K562 (cell line): Measurements from ENCODE around the gene MYO1D.

Experiments used
- CBX5 ChIP-seq: IDR thresholded peaks from 2 replicates; pipeline ENCODE4 v1.6.1; 2014; ENCODE audit warnings: low read depth, borderline replicate concordance
- EZH2 ChIP-seq: IDR thresholded peaks from 2 replicates; pipeline ENCODE4 v1.6.1; 2012; ENCODE audit warnings: low read depth, mild to moderate bottlenecking, inconsistent platforms, low read length, borderline replicate concordance
- PHF8 ChIP-seq: fragments of 200-600 bp; sonication (generic); IDR thresholded peaks from 2 replicates; pipeline ENCODE4 v1.6.1; 2012; ENCODE audit warnings: mixed run types, mild to moderate bottlenecking, inconsistent platforms, low read length, moderate library complexity, borderline replicate concordance
- POLR2AphosphoS5 ChIP-seq: IDR thresholded peaks from 2 replicates; pipeline ENCODE4 v1.6.1; 2011; ENCODE audit warnings: mild to moderate bottlenecking, low read depth, low read length, moderate library complexity; ENCODE audit not compliant: control insufficient read depth, insufficient read depth
- TAF1 ChIP-seq: IDR thresholded peaks from 2 replicates; pipeline ENCODE4 v1.6.1; 2011; ENCODE audit warnings: mild to moderate bottlenecking, low read length, moderate library complexity; ENCODE audit not compliant: insufficient read depth, control insufficient read depth, severe bottlenecking; ENCODE audit errors: extremely low read depth
- TF ChIP-seq, protein P1 (sequence below): fragments of 150-350 bp; conservative IDR thresholded peaks from 2 replicates; pipeline ENCODE4 v1.6.1; 2014; ENCODE audit warnings: low read length
- TF ChIP-seq, protein P2 (sequence below), 3 experiments: IDR thresholded peaks in 2 of 3; conservative IDR thresholded peaks in 1 of 3; 2 replicates each; pipeline ENCODE4 v1.5.1; 2011 to 2012; ENCODE audit warnings: low read length in 3 of 3, mild to moderate bottlenecking in 3 of 3, control low read depth in 2 of 3, improper control_type of control experiment in 1 of 3, inconsistent platforms in 1 of 3, low read depth in 1 of 3, mixed read lengths in 1 of 3, moderate library complexity in 1 of 3; ENCODE audit not compliant: insufficient read depth in 2 of 3
- TF ChIP-seq, protein P3 (sequence below): fragments of 250-450 bp; sonication (Bioruptor Pico); IDR thresholded peaks from 2 replicates; pipeline ENCODE4 v1.4.0; 2020; ENCODE audit warnings: mild to moderate bottlenecking, moderate library complexity
- TF ChIP-seq, protein P4 (sequence below): sonication (generic); formaldehyde crosslinking; IDR thresholded peaks from 2 replicates; pipeline ENCODE4 v1.8.0; 2022; ENCODE audit warnings: mild to moderate bottlenecking, missing genetic modification reagents
- TF ChIP-seq, protein P5 (sequence below): sonication (generic); formaldehyde crosslinking; IDR thresholded peaks from 2 replicates; pipeline ENCODE4 v1.8.1; 2022; ENCODE audit warnings: missing genetic modification reagents
- TF ChIP-seq, protein P6 (sequence below): sonication (generic); formaldehyde crosslinking; IDR thresholded peaks from 2 replicates; pipeline ENCODE4 v1.8.0; 2022; ENCODE audit warnings: mild to moderate bottlenecking, missing genetic modification reagents, borderline replicate concordance

DNA sequence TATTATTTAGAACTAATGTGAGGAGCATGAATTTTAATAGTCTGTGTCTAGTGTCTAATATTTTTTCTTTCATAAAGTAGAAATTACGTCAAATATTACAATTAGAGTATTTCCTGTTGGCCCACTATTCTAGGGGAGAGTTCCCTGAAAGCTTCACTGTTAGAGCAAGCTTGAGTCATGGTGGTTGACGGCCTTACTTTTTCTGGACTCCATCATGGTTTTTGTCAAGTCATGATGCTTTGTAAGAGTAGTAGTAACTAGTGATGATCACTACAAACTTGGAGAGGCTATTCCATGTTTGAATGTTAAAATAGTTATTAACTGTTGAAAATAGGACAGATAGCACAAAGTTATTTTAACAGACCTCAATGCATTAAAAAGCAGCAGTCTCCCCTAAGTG lies 431.0 kb downstream of the MYO1D start:
- TF ChIP-seq, protein P1, sequence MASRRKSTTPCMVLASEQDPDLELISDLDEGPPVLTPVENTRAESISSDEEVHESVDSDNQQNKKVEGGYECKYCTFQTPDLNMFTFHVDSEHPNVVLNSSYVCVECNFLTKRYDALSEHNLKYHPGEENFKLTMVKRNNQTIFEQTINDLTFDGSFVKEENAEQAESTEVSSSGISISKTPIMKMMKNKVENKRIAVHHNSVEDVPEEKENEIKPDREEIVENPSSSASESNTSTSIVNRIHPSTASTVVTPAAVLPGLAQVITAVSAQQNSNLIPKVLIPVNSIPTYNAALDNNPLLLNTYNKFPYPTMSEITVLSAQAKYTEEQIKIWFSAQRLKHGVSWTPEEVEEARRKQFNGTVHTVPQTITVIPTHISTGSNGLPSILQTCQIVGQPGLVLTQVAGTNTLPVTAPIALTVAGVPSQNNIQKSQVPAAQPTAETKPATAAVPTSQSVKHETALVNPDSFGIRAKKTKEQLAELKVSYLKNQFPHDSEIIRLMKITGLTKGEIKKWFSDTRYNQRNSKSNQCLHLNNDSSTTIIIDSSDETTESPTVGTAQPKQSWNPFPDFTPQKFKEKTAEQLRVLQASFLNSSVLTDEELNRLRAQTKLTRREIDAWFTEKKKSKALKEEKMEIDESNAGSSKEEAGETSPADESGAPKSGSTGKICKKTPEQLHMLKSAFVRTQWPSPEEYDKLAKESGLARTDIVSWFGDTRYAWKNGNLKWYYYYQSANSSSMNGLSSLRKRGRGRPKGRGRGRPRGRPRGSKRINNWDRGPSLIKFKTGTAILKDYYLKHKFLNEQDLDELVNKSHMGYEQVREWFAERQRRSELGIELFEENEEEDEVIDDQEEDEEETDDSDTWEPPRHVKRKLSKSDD = no peak
- TF ChIP-seq, protein P2, sequence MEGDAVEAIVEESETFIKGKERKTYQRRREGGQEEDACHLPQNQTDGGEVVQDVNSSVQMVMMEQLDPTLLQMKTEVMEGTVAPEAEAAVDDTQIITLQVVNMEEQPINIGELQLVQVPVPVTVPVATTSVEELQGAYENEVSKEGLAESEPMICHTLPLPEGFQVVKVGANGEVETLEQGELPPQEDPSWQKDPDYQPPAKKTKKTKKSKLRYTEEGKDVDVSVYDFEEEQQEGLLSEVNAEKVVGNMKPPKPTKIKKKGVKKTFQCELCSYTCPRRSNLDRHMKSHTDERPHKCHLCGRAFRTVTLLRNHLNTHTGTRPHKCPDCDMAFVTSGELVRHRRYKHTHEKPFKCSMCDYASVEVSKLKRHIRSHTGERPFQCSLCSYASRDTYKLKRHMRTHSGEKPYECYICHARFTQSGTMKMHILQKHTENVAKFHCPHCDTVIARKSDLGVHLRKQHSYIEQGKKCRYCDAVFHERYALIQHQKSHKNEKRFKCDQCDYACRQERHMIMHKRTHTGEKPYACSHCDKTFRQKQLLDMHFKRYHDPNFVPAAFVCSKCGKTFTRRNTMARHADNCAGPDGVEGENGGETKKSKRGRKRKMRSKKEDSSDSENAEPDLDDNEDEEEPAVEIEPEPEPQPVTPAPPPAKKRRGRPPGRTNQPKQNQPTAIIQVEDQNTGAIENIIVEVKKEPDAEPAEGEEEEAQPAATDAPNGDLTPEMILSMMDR (IDR thresholded peaks at IDR 0.05 in 2 of 3, conservative IDR thresholded peaks at IDR 0.05 in 1 of 3; ENCODE audit: insufficient read depth in 2 of 3, low read depth in 1 of 3, low read length in 3 of 3) = no peak
- TF ChIP-seq, protein P3, sequence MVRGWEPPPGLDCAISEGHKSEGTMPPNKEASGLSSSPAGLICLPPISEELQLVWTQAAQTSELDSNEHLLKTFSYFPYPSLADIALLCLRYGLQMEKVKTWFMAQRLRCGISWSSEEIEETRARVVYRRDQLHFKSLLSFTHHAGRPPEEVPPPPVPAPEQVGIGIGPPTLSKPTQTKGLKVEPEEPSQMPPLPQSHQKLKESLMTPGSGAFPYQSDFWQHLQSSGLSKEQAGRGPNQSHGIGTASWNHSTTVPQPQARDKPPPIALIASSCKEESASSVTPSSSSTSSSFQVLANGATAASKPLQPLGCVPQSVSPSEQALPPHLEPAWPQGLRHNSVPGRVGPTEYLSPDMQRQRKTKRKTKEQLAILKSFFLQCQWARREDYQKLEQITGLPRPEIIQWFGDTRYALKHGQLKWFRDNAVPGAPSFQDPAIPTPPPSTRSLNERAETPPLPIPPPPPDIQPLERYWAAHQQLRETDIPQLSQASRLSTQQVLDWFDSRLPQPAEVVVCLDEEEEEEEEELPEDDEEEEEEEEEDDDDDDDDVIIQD (CRISPR knock-in tag) = no peak
- TF ChIP-seq POLR2AphosphoS5 (no peak), CBX5 (no peak), EZH2 (no peak), TAF1 (no peak), PHF8 (no peak)
- TF ChIP-seq, protein P4, sequence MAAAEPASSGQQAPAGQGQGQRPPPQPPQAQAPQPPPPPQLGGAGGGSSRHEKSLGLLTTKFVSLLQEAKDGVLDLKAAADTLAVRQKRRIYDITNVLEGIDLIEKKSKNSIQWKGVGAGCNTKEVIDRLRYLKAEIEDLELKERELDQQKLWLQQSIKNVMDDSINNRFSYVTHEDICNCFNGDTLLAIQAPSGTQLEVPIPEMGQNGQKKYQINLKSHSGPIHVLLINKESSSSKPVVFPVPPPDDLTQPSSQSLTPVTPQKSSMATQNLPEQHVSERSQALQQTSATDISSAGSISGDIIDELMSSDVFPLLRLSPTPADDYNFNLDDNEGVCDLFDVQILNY (CRISPR knock-in tag) = no peak
- TF ChIP-seq, protein P5, sequence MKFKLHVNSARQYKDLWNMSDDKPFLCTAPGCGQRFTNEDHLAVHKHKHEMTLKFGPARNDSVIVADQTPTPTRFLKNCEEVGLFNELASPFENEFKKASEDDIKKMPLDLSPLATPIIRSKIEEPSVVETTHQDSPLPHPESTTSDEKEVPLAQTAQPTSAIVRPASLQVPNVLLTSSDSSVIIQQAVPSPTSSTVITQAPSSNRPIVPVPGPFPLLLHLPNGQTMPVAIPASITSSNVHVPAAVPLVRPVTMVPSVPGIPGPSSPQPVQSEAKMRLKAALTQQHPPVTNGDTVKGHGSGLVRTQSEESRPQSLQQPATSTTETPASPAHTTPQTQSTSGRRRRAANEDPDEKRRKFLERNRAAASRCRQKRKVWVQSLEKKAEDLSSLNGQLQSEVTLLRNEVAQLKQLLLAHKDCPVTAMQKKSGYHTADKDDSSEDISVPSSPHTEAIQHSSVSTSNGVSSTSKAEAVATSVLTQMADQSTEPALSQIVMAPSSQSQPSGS = no peak
- TF ChIP-seq, protein P6, sequence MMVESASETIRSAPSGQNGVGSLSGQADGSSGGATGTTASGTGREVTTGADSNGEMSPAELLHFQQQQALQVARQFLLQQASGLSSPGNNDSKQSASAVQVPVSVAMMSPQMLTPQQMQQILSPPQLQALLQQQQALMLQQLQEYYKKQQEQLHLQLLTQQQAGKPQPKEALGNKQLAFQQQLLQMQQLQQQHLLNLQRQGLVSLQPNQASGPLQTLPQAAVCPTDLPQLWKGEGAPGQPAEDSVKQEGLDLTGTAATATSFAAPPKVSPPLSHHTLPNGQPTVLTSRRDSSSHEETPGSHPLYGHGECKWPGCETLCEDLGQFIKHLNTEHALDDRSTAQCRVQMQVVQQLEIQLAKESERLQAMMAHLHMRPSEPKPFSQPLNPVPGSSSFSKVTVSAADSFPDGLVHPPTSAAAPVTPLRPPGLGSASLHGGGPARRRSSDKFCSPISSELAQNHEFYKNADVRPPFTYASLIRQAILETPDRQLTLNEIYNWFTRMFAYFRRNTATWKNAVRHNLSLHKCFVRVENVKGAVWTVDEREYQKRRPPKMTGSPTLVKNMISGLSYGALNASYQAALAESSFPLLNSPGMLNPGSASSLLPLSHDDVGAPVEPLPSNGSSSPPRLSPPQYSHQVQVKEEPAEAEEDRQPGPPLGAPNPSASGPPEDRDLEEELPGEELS = no peak
